ENCODE measurements around the gene DRC1. TPM values are rescaled to one million over a fixed set of nuclear protein-coding genes. Genes with fewer than 3 reads are reported as not detected.
"Not testable (repeated sequence)": the region's sequence is repeated elsewhere in the genome, so short reads cannot be mapped to it uniquely, and the experiment has no call there.

DRC1 gene
- total and polyA plus RNA-seq, 2 of the 4 experiments (the other 2 are of a cell fraction): 0.18 TPM; not detected in 1

DNA sequence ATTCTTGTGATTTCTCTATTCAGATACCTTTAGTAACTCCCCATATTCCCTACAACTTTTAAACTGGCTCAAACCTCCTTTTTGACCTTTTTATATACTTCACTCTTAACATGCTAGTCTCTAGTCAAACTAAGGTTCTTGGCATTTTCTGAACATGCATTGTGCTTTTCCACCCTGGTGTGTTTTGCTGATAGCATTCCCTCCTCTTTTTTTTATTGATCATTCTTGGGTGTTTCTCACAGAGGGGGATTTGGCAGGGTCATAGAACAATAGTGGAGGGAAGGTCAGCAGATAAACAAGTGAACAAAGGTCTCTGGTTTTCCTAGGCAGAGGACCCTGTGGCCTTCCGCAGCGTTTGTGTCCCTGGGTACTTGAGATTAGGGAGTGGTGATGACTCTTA, 32.1 kb upstream of the DRC1 start:
- H3K14ac ChIP-seq (replicated peaks; ENCODE audit: low read depth, low read length); BruUV-seq (replicated peaks); intact Hi-C loops (cut with micrococcal nuclease); H3K4me1 ChIP-seq (ENCODE audit: control insufficient read depth, insufficient read depth, low read length); H4K8ac ChIP-seq (ENCODE audit: low read depth in 2 of 2, low read length in 2 of 2); H3K9me1 ChIP-seq (ENCODE audit: insufficient read depth, low read length); H2BK20ac ChIP-seq (ENCODE audit: low read depth, low read length); dilution Hi-C loops (cut with HindIII; ENCODE audit: low sequenced_read_pairs, unreplicated experiment); H3K27ac ChIP-seq (ENCODE audit: insufficient read depth, low read length); H2AK5ac ChIP-seq (ENCODE audit: low read depth, low read length); H4K5ac ChIP-seq (ENCODE audit: low read depth, low read length); CTCF ChIA-PET; H2AK9ac ChIP-seq (replicated peaks; ENCODE audit: low read depth, low read length, poor library complexity); in situ Hi-C loops (cut with MboI; ENCODE audit: low sequenced_read_pairs); H3K4ac ChIP-seq (ENCODE audit: low read depth, low read length); ATAC-seq (ENCODE audit: low read depth); H3K23ac ChIP-seq (ENCODE audit: low read depth, low read length); H3K36me3 ChIP-seq (ENCODE audit: control insufficient read depth, insufficient read depth, low read length); H4K91ac ChIP-seq (ENCODE audit: insufficient read depth, low read depth, low read length); H2BK15ac ChIP-seq (ENCODE audit: low read depth, low read length); H3K4me3 ChIP-seq (ENCODE audit: insufficient read depth, low read depth, low read length); H3K9me3 ChIP-seq (ENCODE audit: control insufficient read depth, insufficient read depth, low read length); H3K9ac ChIP-seq (ENCODE audit: low read depth, low read length); H3K79me1 ChIP-seq (ENCODE audit: low read depth in 1 of 2, low read length in 2 of 2); H3K4me2 ChIP-seq (ENCODE audit: low read depth, low read length); H3K56ac ChIP-seq (ENCODE audit: extremely low read depth, insufficient read depth, low read length); H2BK5ac ChIP-seq (ENCODE audit: low read depth, low read length, poor library complexity, severe bottlenecking); H2AFZ ChIP-seq (replicated peaks; ENCODE audit: low read length, poor library complexity); POLR2A ChIA-PET (ENCODE audit: unreplicated experiment); DNase-seq; H2BK120ac ChIP-seq (ENCODE audit: low read depth, low read length); H3K18ac ChIP-seq (ENCODE audit: low read depth, low read length); H4K20me1 ChIP-seq (ENCODE audit: insufficient read depth, low read length); H3K27me3 ChIP-seq (ENCODE audit: control insufficient read depth, insufficient read depth, low read length): not testable (repeated sequence)
- whole genome bisulfite sequencing, 2 experiments (ENCODE audit: extremely low coverage in 2 of 2, insufficient read length in 1 of 2): no CpG with 5 or more reads among the region's 2 CpGs

- H2AK9ac ChIP-seq (replicated peaks; ENCODE audit: low read depth, low read length, poor library complexity); H3K18ac ChIP-seq (ENCODE audit: low read depth, low read length); BruUV-seq (replicated peaks); H3K79me1 ChIP-seq (ENCODE audit: low read depth in 1 of 2, low read length in 2 of 2); H3K4me2 ChIP-seq (ENCODE audit: low read depth, low read length); H3K9me1 ChIP-seq (ENCODE audit: insufficient read depth, low read length); H4K8ac ChIP-seq (ENCODE audit: low read depth in 2 of 2, low read length in 2 of 2); H2AK5ac ChIP-seq (ENCODE audit: low read depth, low read length); dilution Hi-C loops (cut with HindIII; ENCODE audit: low sequenced_read_pairs, unreplicated experiment); CTCF ChIA-PET; H3K27me3 ChIP-seq (ENCODE audit: control insufficient read depth, insufficient read depth, low read length); H2BK15ac ChIP-seq (ENCODE audit: low read depth, low read length); H3K27ac ChIP-seq (ENCODE audit: insufficient read depth, low read length); H4K20me1 ChIP-seq (ENCODE audit: insufficient read depth, low read length); H3K14ac ChIP-seq (replicated peaks; ENCODE audit: low read depth, low read length); H3K36me3 ChIP-seq (ENCODE audit: control insufficient read depth, insufficient read depth, low read length); H2BK5ac ChIP-seq (ENCODE audit: low read depth, low read length, poor library complexity, severe bottlenecking); DNase-seq; H4K91ac ChIP-seq (ENCODE audit: insufficient read depth, low read depth, low read length); POLR2A ChIA-PET (ENCODE audit: unreplicated experiment); H2BK20ac ChIP-seq (ENCODE audit: low read depth, low read length); H3K9me3 ChIP-seq (ENCODE audit: control insufficient read depth, insufficient read depth, low read length); H2AFZ ChIP-seq (replicated peaks; ENCODE audit: low read length, poor library complexity); H3K4me3 ChIP-seq (ENCODE audit: insufficient read depth, low read depth, low read length); H3K56ac ChIP-seq (ENCODE audit: extremely low read depth, insufficient read depth, low read length); H4K5ac ChIP-seq (ENCODE audit: low read depth, low read length); H2BK120ac ChIP-seq (ENCODE audit: low read depth, low read length); H3K23ac ChIP-seq (ENCODE audit: low read depth, low read length); ATAC-seq (ENCODE audit: low read depth); in situ Hi-C loops (cut with MboI; ENCODE audit: low sequenced_read_pairs); H3K4ac ChIP-seq (ENCODE audit: low read depth, low read length); intact Hi-C loops (cut with micrococcal nuclease); H3K9ac ChIP-seq (ENCODE audit: low read depth, low read length); H3K4me1 ChIP-seq (ENCODE audit: control insufficient read depth, insufficient read depth, low read length): not testable (repeated sequence)
- WGBS, 2 experiments (ENCODE audit: extremely low coverage in 2 of 2, insufficient read length in 1 of 2): no CpG with 5 or more reads among the region's 31 CpGs
These were observed 30.8 kb upstream of the DRC1 start for GRCh38 chr2:26370909-26371308.
